NT2/D1 (cell line): ENCODE data around the gene EEF2KMT.

Experiments used
- SUZ12 ChIP-seq: IDR thresholded peaks from 2 replicates; pipeline ENCODE4 v1.6.1; 2011; ENCODE audit not compliant: insufficient read length, insufficient read depth; ENCODE audit errors: extremely low read depth
- YY1 ChIP-seq: IDR thresholded peaks from 2 replicates; pipeline ENCODE4 v1.6.1; 2011; ENCODE audit not compliant: insufficient read length, insufficient read depth
- ZNF274 ChIP-seq: IDR thresholded peaks from 2 replicates; pipeline ENCODE4 v1.6.1; 2011; ENCODE audit warnings: mild to moderate bottlenecking, low read depth, low read length

DNA sequence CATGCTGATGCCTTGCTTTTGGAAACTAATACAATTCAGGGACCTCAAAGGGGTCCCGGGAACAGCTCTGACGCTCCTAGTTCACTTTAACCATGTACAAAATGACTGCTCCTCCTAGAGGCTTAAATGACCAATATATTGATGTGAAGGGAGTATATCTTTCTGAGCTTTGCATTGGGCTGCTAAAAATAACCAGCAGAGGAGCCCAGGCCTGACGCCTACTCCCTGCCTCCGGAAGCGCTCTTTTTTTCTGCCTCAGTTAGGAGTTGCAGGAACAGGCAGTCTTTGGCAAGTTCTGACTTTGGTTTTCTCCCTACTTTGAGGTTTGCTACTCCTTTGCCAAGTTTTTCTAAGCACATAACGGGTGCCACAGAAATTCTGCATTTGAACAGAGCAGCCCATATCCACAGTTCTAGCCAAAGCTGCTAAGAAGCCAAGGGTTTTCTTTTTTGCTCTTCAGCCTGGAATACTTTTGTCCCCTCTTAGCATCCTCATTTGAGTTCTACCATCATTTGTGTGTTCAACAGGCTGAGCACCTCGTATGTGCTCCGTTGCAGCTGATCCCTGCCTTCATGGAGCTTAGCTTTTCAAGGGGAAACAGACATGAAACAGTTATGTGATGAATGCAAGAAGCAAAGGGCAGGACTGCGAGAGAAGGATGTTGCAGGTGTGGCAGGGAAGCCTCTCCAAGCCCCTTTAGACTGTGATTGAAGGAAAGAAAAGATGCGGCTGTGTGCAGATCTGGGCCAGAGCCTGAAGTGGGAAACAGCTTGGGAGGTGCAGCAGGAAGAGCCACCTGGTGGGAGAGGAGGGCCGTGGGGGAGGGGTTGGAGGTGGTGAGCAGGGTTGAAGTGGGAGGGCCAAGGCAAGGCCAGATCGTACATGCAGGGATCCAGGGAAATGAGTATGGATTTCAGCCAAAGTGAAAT lies 61.1 kb downstream of the EEF2KMT start:
- TF ChIP-seq YY1: no peak
- no peak for TF ChIP-seq ZNF274
- TF ChIP-seq SUZ12: no peak
